Neural crest cell (in vitro differentiated cells): ENCODE results near the gene RXRG. TPM values are rescaled to one million over a fixed set of nuclear protein-coding genes. Genes with fewer than 3 reads are reported as not detected.

ENCODE experiments used
- DNase-seq: peaks from one replicate; pipeline ENCODE4 v3.0.0; 2021; ENCODE audit warnings: low read depth, mixed read lengths, low spot score
- H3K27ac Mint-ChIP-seq: one replicate; pipeline ENCODE4 v1.8.0; 2021; ENCODE audit warnings: mild to moderate bottlenecking, mixed read lengths; ENCODE audit not compliant: unreplicated experiment
- H3K27me3 Mint-ChIP-seq: 2 replicates; pipeline ENCODE4 v1.8.0; 2021; ENCODE audit warnings: low read depth, mild to moderate bottlenecking, mixed read lengths
- H3K36me3 Mint-ChIP-seq: 2 replicates; pipeline ENCODE4 v1.8.0; 2021; ENCODE audit warnings: low read depth, mild to moderate bottlenecking, mixed read lengths
- H3K4me1 Mint-ChIP-seq: 2 replicates; pipeline ENCODE4 v1.8.0; 2021; ENCODE audit warnings: mixed read lengths
- H3K4me3 Mint-ChIP-seq: one replicate; pipeline ENCODE4 v1.8.0; 2021; ENCODE audit warnings: mild to moderate bottlenecking, mixed read lengths
- H3K9me3 Mint-ChIP-seq: 2 replicates; pipeline ENCODE4 v1.8.0; 2021; ENCODE audit warnings: mixed read lengths
- total RNA-seq: library from RNA; stranded (reverse); gene quantifications from 2 replicates; pipeline ENCODE4 v1.2.1, GENCODE V29; 2021
- TF ChIP-seq, protein P1 (sequence below): fragments of 200-600 bp; sonication (generic); conservative IDR thresholded peaks from 2 replicates; pipeline ENCODE4 v1.5.0; 2021; ENCODE audit warnings: antibody characterized with exemption, mild to moderate bottlenecking

RXRG gene
- total RNA-seq, 1 donor from 2014 or later: 6.7 TPM

DNA sequence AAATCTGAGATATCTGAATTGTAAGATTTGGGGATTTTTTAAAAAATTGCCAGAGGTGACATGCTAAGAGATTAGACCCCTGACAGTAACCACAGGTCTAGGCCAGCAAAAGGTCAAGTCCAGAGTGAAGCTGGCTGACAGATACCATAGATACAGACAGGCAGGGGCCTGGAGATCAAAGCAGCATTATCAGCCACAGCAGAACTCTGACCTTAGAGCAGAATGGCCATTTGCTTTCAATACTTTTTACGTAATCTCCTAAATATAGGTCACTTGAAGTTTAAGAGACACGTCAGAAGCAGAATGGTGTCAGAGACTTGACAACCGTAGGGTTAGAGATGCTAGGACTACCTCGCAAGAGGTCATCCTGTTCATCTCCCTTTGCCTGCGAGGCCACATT lies 40.8 kb upstream of the RXRG start:
- H3K4me1 Mint-ChIP-seq: peaks cover 37% of the 10 kb centered on the region
- H3K36me3 Mint-ChIP-seq: no peaks in the 10 kb centered on the region
- no peak for DNase-seq
- no peaks in the 10 kb centered on the region for H3K27me3 Mint-ChIP-seq
- no peaks in the 10 kb centered on the region for H3K9me3 Mint-ChIP-seq
- TF ChIP-seq, protein P1, sequence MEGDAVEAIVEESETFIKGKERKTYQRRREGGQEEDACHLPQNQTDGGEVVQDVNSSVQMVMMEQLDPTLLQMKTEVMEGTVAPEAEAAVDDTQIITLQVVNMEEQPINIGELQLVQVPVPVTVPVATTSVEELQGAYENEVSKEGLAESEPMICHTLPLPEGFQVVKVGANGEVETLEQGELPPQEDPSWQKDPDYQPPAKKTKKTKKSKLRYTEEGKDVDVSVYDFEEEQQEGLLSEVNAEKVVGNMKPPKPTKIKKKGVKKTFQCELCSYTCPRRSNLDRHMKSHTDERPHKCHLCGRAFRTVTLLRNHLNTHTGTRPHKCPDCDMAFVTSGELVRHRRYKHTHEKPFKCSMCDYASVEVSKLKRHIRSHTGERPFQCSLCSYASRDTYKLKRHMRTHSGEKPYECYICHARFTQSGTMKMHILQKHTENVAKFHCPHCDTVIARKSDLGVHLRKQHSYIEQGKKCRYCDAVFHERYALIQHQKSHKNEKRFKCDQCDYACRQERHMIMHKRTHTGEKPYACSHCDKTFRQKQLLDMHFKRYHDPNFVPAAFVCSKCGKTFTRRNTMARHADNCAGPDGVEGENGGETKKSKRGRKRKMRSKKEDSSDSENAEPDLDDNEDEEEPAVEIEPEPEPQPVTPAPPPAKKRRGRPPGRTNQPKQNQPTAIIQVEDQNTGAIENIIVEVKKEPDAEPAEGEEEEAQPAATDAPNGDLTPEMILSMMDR: no peak
- H3K27ac Mint-ChIP-seq: no peak overlapping the region
- no peak overlapping the region for H3K4me3 Mint-ChIP-seq

DNA sequence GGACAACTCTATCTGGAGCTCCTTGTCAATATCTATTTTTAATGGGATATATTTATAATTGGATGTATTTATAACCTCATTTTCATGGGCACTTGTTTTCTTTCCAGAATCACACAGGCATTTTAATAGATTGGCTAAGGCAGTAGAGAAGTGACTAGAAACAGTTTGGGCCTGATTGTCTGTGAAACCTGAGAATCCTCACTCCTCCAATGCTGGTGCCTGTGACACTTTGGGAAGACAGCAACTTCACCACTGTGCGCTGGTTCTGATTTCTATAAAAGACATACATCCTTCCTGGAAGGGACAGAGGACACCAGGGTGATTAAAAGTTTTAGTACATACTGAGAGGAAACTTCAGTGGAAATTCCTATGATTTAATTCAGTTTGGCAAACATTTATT lies 39.6 kb upstream of the RXRG start:
- no peaks in the 10 kb centered on the region for H3K36me3 Mint-ChIP-seq
- H3K27me3 Mint-ChIP-seq: no peaks in the 10 kb centered on the region
- no peaks in the 10 kb centered on the region for H3K9me3 Mint-ChIP-seq
- H3K27ac Mint-ChIP-seq: no peak overlapping the region
- no peak overlapping the region for H3K4me3 Mint-ChIP-seq
- TF ChIP-seq, protein P1: no peak
- H3K4me1 Mint-ChIP-seq: peaks cover 41% of the 10 kb centered on the region
- DNase-seq: no peak

DNA sequence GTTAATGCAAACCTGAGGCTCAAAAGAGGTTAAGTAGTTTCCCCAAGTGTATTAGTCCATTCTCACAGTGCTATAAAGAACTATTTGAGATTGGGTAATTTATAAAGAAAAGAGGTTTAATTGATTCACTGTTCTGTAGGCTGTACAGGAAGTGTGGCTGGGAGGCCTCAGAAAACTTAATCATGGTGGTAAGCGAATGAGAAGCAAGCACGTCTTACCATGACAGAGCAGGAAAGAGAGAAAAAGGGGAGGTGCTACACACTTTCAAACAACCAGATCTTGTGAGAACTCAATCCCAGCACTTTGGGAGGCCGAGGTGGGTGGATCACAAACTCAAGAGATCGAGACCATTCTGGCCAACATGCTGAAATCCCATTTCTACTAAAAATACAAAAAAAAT lies 38.5 kb upstream of the RXRG start:
- Mint-ChIP-seq H3K27me3 (no peaks in the 10 kb centered on the region), H3K4me1 (peaks cover 41% of the 10 kb centered on the region), H3K4me3 (no peak overlapping the region), H3K36me3 (no peaks in the 10 kb centered on the region), H3K27ac (no peak overlapping the region), H3K9me3 (no peaks in the 10 kb centered on the region)
- TF ChIP-seq, protein P1: no peak
- no peak for DNase-seq

DNA sequence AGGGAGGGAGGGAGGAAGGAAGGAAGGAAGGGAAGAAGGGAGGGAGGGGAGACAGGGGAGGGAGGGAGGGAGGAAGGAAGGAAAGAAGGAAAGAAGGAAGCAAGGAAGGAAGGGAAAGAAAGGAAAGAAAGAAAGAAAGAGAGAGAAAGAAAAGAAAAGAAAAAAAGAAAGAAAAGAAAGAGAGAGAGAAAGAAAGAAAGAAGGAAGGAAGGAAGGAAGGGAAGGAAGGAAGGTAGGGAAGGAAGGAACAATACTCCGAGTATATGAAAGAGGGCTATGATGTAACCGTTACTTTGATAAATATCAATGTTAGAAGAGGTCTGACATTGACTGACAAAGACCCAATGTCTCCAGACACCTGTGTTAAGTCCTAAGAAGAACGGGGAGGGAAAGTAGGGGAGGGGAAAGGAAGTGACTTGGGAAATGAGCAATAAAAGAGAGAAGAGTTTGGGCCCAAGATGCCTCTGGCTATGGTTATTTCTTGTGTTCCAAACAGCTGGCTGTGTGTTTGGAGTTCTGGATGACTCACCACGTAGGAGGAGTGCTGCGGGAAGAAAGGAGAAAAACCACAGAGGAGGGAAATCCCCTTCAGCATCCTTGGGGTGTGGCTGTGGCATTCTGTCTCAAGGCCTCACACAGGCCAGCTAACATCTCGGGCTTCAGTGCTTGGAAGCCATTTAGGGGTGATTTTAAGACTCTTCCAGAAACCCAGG lies 37.0 kb upstream of the RXRG start:
- TF ChIP-seq, protein P1: no peak
- H3K27ac Mint-ChIP-seq: peak overlapping the region; percentile 63
- H3K9me3 Mint-ChIP-seq: no peaks in the 10 kb centered on the region
- H3K27me3 Mint-ChIP-seq: no peaks in the 10 kb centered on the region
- no peak overlapping the region for H3K4me3 Mint-ChIP-seq
- DNase-seq: no peak
- no peaks in the 10 kb centered on the region for H3K36me3 Mint-ChIP-seq
- H3K4me1 Mint-ChIP-seq: peaks cover 37% of the 10 kb centered on the region

DNA sequence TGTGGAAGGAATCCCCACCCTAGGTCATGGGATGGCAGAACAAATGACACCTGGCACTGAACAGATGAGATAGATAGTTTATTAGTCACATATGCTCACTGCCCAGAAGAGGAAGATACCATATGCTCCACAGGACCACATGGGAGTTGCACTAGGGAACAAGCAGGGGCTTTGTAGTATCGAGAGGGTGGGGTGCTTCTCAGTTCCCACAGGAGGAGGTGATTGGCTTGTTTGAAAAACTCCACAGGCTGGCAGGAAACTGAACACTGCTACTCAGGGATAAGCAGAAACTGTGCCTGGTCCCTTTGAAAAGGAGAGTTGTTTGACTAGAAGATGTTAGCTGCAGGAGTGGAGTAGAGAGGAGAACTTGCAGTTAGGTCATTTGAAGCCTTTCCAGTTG lies 31.9 kb upstream of the RXRG start:
- TF ChIP-seq, protein P1: no peak
- peaks cover 11% of the 10 kb centered on the region for H3K4me1 Mint-ChIP-seq
- H3K27me3 Mint-ChIP-seq: no peaks in the 10 kb centered on the region
- H3K36me3 Mint-ChIP-seq: no peaks in the 10 kb centered on the region
- no peak for DNase-seq
- H3K27ac Mint-ChIP-seq: peak overlapping the region; percentile 73
- H3K9me3 Mint-ChIP-seq: no peaks in the 10 kb centered on the region
- no peak overlapping the region for H3K4me3 Mint-ChIP-seq
